ENCODE results near the gene TMEM235.

Gene TMEM235

DNA sequence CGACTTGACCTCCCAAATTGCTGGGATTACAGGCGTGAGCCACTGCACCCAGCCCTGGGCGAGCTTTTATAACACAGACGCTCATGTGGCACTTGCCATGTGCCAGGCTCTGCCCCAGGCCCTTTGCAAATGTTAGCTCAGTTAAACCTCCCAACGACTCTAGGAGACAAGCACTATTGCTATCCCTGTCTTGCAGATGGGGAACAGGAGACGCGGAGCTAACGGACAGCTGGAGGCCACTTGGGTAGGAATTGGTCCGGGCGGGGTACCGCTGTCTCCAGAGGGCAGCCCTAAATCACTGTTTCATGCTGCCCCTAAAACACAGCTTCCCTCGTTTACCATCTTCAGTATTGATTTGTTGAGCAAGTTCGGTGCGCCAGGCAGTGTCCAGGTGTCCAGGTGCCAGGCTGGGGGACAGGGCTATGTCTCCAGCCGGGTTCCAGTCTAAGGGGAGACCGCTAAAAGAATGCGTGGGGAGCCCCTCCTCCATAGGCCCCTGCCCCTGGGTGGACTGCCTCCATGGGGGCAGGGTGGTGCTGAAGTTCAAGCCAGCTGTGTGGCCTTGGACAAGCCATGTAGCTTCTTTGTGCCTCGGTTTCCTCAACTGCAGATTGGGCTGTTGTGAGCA, 23.7 kb downstream of the TMEM235 start:
- H3K4me1 ChIP-seq (ENCODE audit: low read length) = peaks cover 64% of the 10 kb centered on the region
- H3K9ac ChIP-seq (ENCODE audit: low read length) = no peak overlapping the region
- H3K4me3 ChIP-seq (ENCODE audit: low read length) = no peak overlapping the region
- no peaks in the 10 kb centered on the region for H4K20me1 ChIP-seq (ENCODE audit: insufficient read depth, low read length)
- no peak overlapping the region for H3K27ac ChIP-seq (ENCODE audit: low read length)
- H3K79me2 ChIP-seq (ENCODE audit: low read length) = no peaks in the 10 kb centered on the region
- H3K36me3 ChIP-seq (replicated peaks; ENCODE audit: low read depth, low read length) = no peaks in the 10 kb centered on the region
- no peak for TF ChIP-seq EZH2phosphoT487 (IDR thresholded peaks at IDR 0.05; ENCODE audit: low read depth)
- TF ChIP-seq, protein P1, sequence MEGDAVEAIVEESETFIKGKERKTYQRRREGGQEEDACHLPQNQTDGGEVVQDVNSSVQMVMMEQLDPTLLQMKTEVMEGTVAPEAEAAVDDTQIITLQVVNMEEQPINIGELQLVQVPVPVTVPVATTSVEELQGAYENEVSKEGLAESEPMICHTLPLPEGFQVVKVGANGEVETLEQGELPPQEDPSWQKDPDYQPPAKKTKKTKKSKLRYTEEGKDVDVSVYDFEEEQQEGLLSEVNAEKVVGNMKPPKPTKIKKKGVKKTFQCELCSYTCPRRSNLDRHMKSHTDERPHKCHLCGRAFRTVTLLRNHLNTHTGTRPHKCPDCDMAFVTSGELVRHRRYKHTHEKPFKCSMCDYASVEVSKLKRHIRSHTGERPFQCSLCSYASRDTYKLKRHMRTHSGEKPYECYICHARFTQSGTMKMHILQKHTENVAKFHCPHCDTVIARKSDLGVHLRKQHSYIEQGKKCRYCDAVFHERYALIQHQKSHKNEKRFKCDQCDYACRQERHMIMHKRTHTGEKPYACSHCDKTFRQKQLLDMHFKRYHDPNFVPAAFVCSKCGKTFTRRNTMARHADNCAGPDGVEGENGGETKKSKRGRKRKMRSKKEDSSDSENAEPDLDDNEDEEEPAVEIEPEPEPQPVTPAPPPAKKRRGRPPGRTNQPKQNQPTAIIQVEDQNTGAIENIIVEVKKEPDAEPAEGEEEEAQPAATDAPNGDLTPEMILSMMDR (IDR thresholded peaks at IDR 0.05; ENCODE audit: low read depth, low read length) = no peak
- no peaks in the 10 kb centered on the region for H3K9me3 ChIP-seq (ENCODE audit: insufficient read depth, low read length)
- no peak overlapping the region for H3K4me2 ChIP-seq (ENCODE audit: low read length)
- H2AFZ ChIP-seq (ENCODE audit: low read depth, low read length) = no peak overlapping the region
- peaks cover 17% of the 10 kb centered on the region for H3K27me3 ChIP-seq (ENCODE audit: low read depth, low read length)

DNA sequence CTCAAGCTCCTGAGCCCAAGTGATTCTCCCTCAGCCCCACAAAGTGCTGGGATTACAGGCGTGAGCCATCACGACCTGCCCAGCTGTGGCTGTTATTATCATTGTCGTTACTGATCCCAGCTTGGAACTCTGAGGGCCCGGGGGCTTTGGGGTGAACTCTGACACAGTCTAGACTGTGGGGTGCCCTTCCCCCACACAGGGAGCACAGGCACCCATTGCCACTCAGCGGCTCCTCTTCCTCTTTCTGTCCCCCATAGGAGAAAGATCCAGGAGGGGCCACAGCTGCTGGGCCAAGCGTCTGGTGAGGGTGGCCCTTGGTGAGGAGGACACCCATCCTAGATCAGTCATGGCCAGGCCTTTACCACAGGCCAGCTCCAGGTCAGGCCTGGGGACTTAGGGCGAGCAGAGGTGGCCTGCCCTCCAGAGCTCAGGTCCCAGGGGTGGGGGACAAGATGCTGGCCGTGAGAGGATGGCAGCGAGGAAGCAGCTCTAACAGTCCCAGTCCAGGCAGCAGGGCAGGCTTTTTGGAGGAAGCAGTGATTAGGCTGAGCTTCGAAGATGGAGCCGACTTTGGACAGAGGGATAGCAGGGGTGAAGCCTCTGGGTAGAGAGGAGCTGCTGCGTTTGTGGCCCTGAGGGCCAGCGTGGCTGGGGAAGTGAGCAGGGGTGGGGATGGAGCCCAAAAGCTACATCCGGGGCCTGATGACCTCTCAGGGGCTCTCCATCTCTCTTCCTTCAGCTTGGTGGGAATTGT, 24.7 kb downstream of the TMEM235 start:
- peaks cover 62% of the 10 kb centered on the region for H3K4me1 ChIP-seq (ENCODE audit: low read length)
- no peaks in the 10 kb centered on the region for H3K9me3 ChIP-seq (ENCODE audit: insufficient read depth, low read length)
- no peak for TF ChIP-seq EZH2phosphoT487 (IDR thresholded peaks at IDR 0.05; ENCODE audit: low read depth)
- TF ChIP-seq, protein P1 (IDR thresholded peaks at IDR 0.05; ENCODE audit: low read depth, low read length) = no peak
- H3K27me3 ChIP-seq (ENCODE audit: low read depth, low read length) = peaks cover 11% of the 10 kb centered on the region
- H3K4me2 ChIP-seq (ENCODE audit: low read length) = peak overlapping the region; percentile 20; the same call in 1 of the 2 replicates
- no peaks in the 10 kb centered on the region for H4K20me1 ChIP-seq (ENCODE audit: insufficient read depth, low read length)
- H3K27ac ChIP-seq (ENCODE audit: low read length) = no peak overlapping the region
- H3K9ac ChIP-seq (ENCODE audit: low read length) = no peak overlapping the region
- no peaks in the 10 kb centered on the region for H3K79me2 ChIP-seq (ENCODE audit: low read length)
- H3K4me3 ChIP-seq (ENCODE audit: low read length) = no peak overlapping the region
- no peaks in the 10 kb centered on the region for H3K36me3 ChIP-seq (replicated peaks; ENCODE audit: low read depth, low read length)
- H2AFZ ChIP-seq (ENCODE audit: low read depth, low read length) = peak overlapping the region; percentile 72

DNA sequence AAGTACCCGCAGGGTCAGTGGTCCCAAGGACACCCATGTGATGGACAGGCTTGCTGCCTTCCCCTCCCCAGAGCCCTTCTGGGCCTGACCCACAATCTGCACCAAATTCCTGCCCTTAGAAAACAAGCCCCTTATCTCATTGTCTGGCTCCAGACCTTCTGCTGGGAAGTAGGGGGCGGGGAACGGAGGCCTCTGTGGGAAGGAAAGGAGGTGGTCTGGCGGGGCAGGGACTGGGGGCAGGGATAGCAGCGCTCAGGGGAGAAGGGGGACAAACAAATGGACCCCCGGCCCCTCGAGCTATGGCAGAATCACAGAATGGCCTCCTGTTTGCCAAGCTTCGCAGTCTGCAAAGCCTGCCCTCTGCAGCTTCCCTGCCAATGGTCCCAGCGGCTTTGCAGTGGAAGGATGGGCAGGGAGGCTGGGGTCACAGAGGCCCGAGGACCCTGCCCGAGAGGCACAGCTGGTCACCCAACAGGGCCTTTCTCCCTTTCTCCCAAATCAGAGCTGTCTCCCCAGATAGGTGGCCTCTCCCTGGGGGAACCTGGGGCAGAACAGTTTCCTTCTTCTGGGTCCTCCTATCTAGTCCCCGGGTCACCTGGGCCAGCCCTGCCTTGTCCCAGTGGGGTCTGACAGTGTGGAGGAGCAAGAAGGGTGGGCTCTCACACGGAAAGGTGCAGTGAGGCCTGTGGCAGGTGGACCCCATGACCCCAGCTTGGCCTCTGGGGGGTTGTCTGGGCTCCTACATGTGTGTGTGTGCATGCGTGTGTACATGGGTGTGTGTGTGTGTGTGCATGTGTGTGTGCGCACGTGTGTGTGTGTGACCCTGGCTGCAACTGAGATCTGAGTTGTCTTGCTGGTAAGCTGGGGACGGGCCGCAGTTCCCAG, 25.5 kb downstream of the TMEM235 start:
- Histone ChIP-seq H4K20me1 (ENCODE audit: insufficient read depth, low read length) (no peaks in the 10 kb centered on the region), H3K4me2 (ENCODE audit: low read length) (peak overlapping the region; percentile 91), H3K36me3 (replicated peaks; ENCODE audit: low read depth, low read length) (no peaks in the 10 kb centered on the region), H3K9me3 (ENCODE audit: insufficient read depth, low read length) (no peaks in the 10 kb centered on the region), H3K9ac (ENCODE audit: low read length) (no peak overlapping the region), H2AFZ (ENCODE audit: low read depth, low read length) (no peak overlapping the region), H3K4me1 (ENCODE audit: low read length) (peaks cover 53% of the 10 kb centered on the region), H3K27me3 (ENCODE audit: low read depth, low read length) (peaks cover 3% of the 10 kb centered on the region), H3K79me2 (ENCODE audit: low read length) (no peaks in the 10 kb centered on the region), H3K4me3 (ENCODE audit: low read length) (no peak overlapping the region), H3K27ac (ENCODE audit: low read length) (no peak overlapping the region)
- TF ChIP-seq EZH2phosphoT487 (IDR thresholded peaks at IDR 0.05; ENCODE audit: low read depth) = no peak
- TF ChIP-seq, protein P1 (IDR thresholded peaks at IDR 0.05; ENCODE audit: low read depth, low read length) = no peak
